Measurements from ENCODE around the gene TESK1. TPM values are rescaled to one million over a fixed set of nuclear protein-coding genes. Genes with fewer than 3 reads are reported as not detected.
A peak's percentile ranks its signal among the peaks of the same experiment; 100 is the strongest.
"Not testable (repeated sequence)": the region's sequence is repeated elsewhere in the genome, so short reads cannot be mapped to it uniquely, and the experiment has no call there.

Gene TESK1
- total RNA-seq, 1 donor from 2014 or later: 25.4 TPM

GRCh38 chr9:35643046-35643445, 38.0 kb downstream of the TESK1 start:
- Histone ChIP-seq H3K27me3 (ENCODE audit: low read depth) (no peaks in the 10 kb centered on the region), H3K9me3 (replicated peaks) (no peaks in the 10 kb centered on the region), H3K36me3 (no peaks in the 10 kb centered on the region), H3K4me1 (peaks cover 14% of the 10 kb centered on the region), H3K27ac (replicated peaks) (no peak overlapping the region), H3K4me3 (no peak overlapping the region)
- DNase-seq: no peak
- TF ChIP-seq CTCF (IDR thresholded peaks at IDR 0.05; ENCODE audit: borderline replicate concordance): no peak
- intact Hi-C loops (cut with micrococcal nuclease): no loop called here

GRCh38 chr9:35645736-35646135, 40.7 kb downstream of the TESK1 start:
- H3K4me1 ChIP-seq: peaks cover 14% of the 10 kb centered on the region
- peak overlapping the region; percentile 78 for H3K4me3 ChIP-seq
- intact Hi-C loops (cut with micrococcal nuclease): loop anchor here (5.0 kb wide), 1 partner anchor 87 kb away; the partner anchor contains the start of genes CREB3 and TLN1
- not testable (repeated sequence) for H3K36me3 ChIP-seq; H3K9me3 ChIP-seq (replicated peaks); DNase-seq; H3K27me3 ChIP-seq (ENCODE audit: low read depth)
- H3K27ac ChIP-seq (replicated peaks): peak overlapping the region; percentile 82

GRCh38 chr9:35646153-35646532, 41.1 kb downstream of the TESK1 start:
- H3K9me3 ChIP-seq (replicated peaks): no peaks in the 10 kb centered on the region
- no peak for DNase-seq
- H3K27me3 ChIP-seq (ENCODE audit: low read depth): no peaks in the 10 kb centered on the region
- H3K4me1 ChIP-seq: peaks cover 14% of the 10 kb centered on the region
- H3K36me3 ChIP-seq: no peaks in the 10 kb centered on the region
- no peak for TF ChIP-seq CTCF (IDR thresholded peaks at IDR 0.05; ENCODE audit: borderline replicate concordance)
- H3K27ac ChIP-seq (replicated peaks): peak overlapping the region; percentile 82
- intact Hi-C loops (cut with micrococcal nuclease): loop anchor here (5.0 kb wide), 1 partner anchor 86 kb away; the partner anchor contains the start of genes CREB3 and TLN1
- peak overlapping the region; percentile 78 for H3K4me3 ChIP-seq

- H3K27ac ChIP-seq (replicated peaks): peak overlapping the region; percentile 82
- TF ChIP-seq CTCF (IDR thresholded peaks at IDR 0.05; ENCODE audit: borderline replicate concordance): peak; percentile 96
- peak overlapping the region; percentile 78 for H3K4me3 ChIP-seq
- no peaks in the 10 kb centered on the region for H3K36me3 ChIP-seq
- no peaks in the 10 kb centered on the region for H3K9me3 ChIP-seq (replicated peaks)
- peak; percentile 93 for DNase-seq
- no peaks in the 10 kb centered on the region for H3K27me3 ChIP-seq (ENCODE audit: low read depth)
- H3K4me1 ChIP-seq: peaks cover 14% of the 10 kb centered on the region
- intact Hi-C loops (cut with micrococcal nuclease): loop anchor here (5.0 kb wide), 1 partner anchor 86 kb away; the partner anchor contains the start of genes CREB3 and TLN1
Measured at GRCh38 chr9:35646533-35647265, 41.6 kb downstream of the TESK1 start.

GRCh38 chr9:35649431-35650340, 44.6 kb downstream of the TESK1 start:
- TF ChIP-seq CTCF (IDR thresholded peaks at IDR 0.05; ENCODE audit: borderline replicate concordance): no peak
- H3K36me3 ChIP-seq: no peaks in the 10 kb centered on the region
- no peak for DNase-seq
- H3K9me3 ChIP-seq (replicated peaks): no peaks in the 10 kb centered on the region
- H3K4me1 ChIP-seq: peaks cover 14% of the 10 kb centered on the region
- H3K27ac ChIP-seq (replicated peaks): no peak overlapping the region
- H3K27me3 ChIP-seq (ENCODE audit: low read depth): no peaks in the 10 kb centered on the region
- intact Hi-C loops (cut with micrococcal nuclease): loop anchor here (5.0 kb wide), 1 partner anchor 83 kb away; the partner anchor contains the start of genes CREB3 and TLN1
- no peak overlapping the region for H3K4me3 ChIP-seq

Data from left ventricle myocardium inferior (tissue), 1 donor.